Epithelial cell of proximal tubule (primary cell): ENCODE results near the gene DCTD. TPM values are rescaled to one million over a fixed set of nuclear protein-coding genes. Genes with fewer than 3 reads are reported as not detected.
A peak's percentile ranks its signal among the peaks of the same experiment; 100 is the strongest.

Experiments used
- DNase-seq: peaks from one replicate; pipeline ENCODE4 v3.0.0-alpha.2; 2011; ENCODE audit warnings: low read depth
- H3K4me3 ChIP-seq: 2 replicates; pipeline ENCODE4 v1.5.1; 2011; ENCODE audit warnings: low read depth, mild to moderate bottlenecking, low read length
- CTCF ChIP-seq: conservative IDR thresholded peaks from 2 replicates; pipeline ENCODE4 v1.5.1; 2012; ENCODE audit warnings: low read depth, mild to moderate bottlenecking, low read length
- total RNA-seq: library from RNA; depleted of rRNA; stranded (reverse); fragments of >200 nt; gene quantifications from 2 replicates; pipeline ENCODE4 v1.2.3, GENCODE V29; 2015

The DCTD gene
- total RNA-seq, 1 donor from 2014 or later, result 86.3 TPM

GRCh38 chr4:182880387-182881356 lies 36.5 kb downstream of the DCTD start:
- no peak overlapping the region for H3K4me3 ChIP-seq
- no peak for DNase-seq
- TF ChIP-seq CTCF, result no peak

- no peak overlapping the region for H3K4me3 ChIP-seq
- no peak for TF ChIP-seq CTCF
- no peak for DNase-seq
Measured at GRCh38 chr4:182879913-182880312, 37.3 kb downstream of the DCTD start.

- TF ChIP-seq CTCF, result peak; percentile 2
- no peak overlapping the region for H3K4me3 ChIP-seq
- DNase-seq, result no peak
Measured at GRCh38 chr4:182878633-182879495, 38.3 kb downstream of the DCTD start.

- no peak for TF ChIP-seq CTCF
- no peak for DNase-seq
- H3K4me3 ChIP-seq, result no peak overlapping the region
Measured at GRCh38 chr4:182877326-182877883, 39.8 kb downstream of the DCTD start.

- DNase-seq, result no peak
- no peak for TF ChIP-seq CTCF
- no peak overlapping the region for H3K4me3 ChIP-seq
Measured at GRCh38 chr4:182876427-182876826, 40.8 kb downstream of the DCTD start.

GRCh38 chr4:182875453-182876405 lies 41.5 kb downstream of the DCTD start:
- no peak for DNase-seq
- H3K4me3 ChIP-seq, result no peak overlapping the region
- TF ChIP-seq CTCF, result no peak
